Lung (tissue), 12 donors: Measurements from ENCODE around the gene NPNT. TPM values are rescaled to one million over a fixed set of nuclear protein-coding genes. Genes with fewer than 3 reads are reported as not detected.
"Not testable (repeated sequence)": the region's sequence is repeated elsewhere in the genome, so short reads cannot be mapped to it uniquely, and the experiment has no call there.

ENCODE experiments used
- ATAC-seq: fragments of 200-7000 bp; cut with Tn5 transposase; one replicate; pipeline ENCODE4 v1.9.1; 2020; ENCODE audit warnings: moderate number of reproducible peaks; ENCODE audit not compliant: insufficient read depth, low FRiP score
- DNase-seq, 3 donors: peaks; one replicate each; pipeline ENCODE4 v3.0.0-alpha.2; 2013 to 2017
- H3K27ac ChIP-seq, 2 donors: one replicate each; pipeline ENCODE4 v1.5.1; 2013; ENCODE audit warnings: mild to moderate bottlenecking in 2 of 2, moderate library complexity in 2 of 2, control low read depth in 1 of 2, inconsistent platforms in 1 of 2, low read depth in 1 of 2, low read length in 1 of 2
- H3K27me3 ChIP-seq, 3 donors: one replicate each; pipeline ENCODE4 v1.5.1; 2013; ENCODE audit warnings: low read length in 2 of 3; ENCODE audit not compliant: control insufficient read depth in 3 of 3, insufficient read depth in 3 of 3
- H3K36me3 ChIP-seq, 4 donors: one replicate each; pipeline ENCODE4 v1.5.1; 2013; ENCODE audit warnings: low read length in 4 of 4, mild to moderate bottlenecking in 1 of 4, moderate library complexity in 1 of 4; ENCODE audit not compliant: control insufficient read depth in 4 of 4, insufficient read depth in 4 of 4
- H3K4me1 ChIP-seq, 5 donors: one replicate each; pipeline ENCODE4 v1.5.1; 2013; ENCODE audit warnings: low read length in 5 of 5, mild to moderate bottlenecking in 2 of 5, moderate library complexity in 1 of 5; ENCODE audit not compliant: control insufficient read depth in 5 of 5, insufficient read depth in 5 of 5
- H3K4me3 ChIP-seq: one replicate; pipeline ENCODE4 v1.5.1; 2013; ENCODE audit warnings: mild to moderate bottlenecking, control low read depth, moderate library complexity
- H3K9ac ChIP-seq, 2 donors: one replicate each; pipeline ENCODE4 v1.5.1; 2013; ENCODE audit warnings: low read length in 2 of 2, control low read depth in 1 of 2; ENCODE audit not compliant: insufficient read depth in 1 of 2
- H3K9me3 ChIP-seq, 4 donors: one replicate each; pipeline ENCODE4 v1.5.1; 2013; ENCODE audit warnings: low read length in 3 of 4, mild to moderate bottlenecking in 1 of 4, moderate library complexity in 1 of 4; ENCODE audit not compliant: control insufficient read depth in 4 of 4, insufficient read depth in 3 of 4
- CTCF ChIP-seq: IDR thresholded peaks from 2 replicates; pipeline ENCODE4 v1.5.1; 2012; ENCODE audit warnings: mild to moderate bottlenecking; ENCODE audit errors: control extremely low read depth, extremely low read depth
- WGBS, 2 donors: extraction: QIAGEN DNeasy Blood & Tissue Kit; methylation state at CpG; one replicate each; pipeline ENCODE4 v1.1.7; 2013; 5-methylcytosine and 5-hydroxymethylcytosine counted together
- polyA plus RNA-seq, 2 donors: library from polyadenylated mRNA; stranded (reverse); fragments of 200-250 nt; gene quantifications; one replicate each; pipeline ENCODE4 v1.2.1, GENCODE V29; 2013
- total RNA-seq, 2 donors: library from RNA; depleted of rRNA in 1 of 2; stranded (reverse); fragments of >200 nt in 1 of 2; gene quantifications; one replicate each; pipeline ENCODE4 v1.2.1, GENCODE V29; 2014 to 2021
- donor health status: control.
- donor health status: control.
- donor health status: Bipolar disorder and iron deficiency.
- donor health status: healthy.
- donor health status: DM: yes; HTN: yes; CAD: no.

NPNT gene
- total and polyA plus RNA-seq, 4 donors = 41.0 to 160 (median 150) TPM

DNA sequence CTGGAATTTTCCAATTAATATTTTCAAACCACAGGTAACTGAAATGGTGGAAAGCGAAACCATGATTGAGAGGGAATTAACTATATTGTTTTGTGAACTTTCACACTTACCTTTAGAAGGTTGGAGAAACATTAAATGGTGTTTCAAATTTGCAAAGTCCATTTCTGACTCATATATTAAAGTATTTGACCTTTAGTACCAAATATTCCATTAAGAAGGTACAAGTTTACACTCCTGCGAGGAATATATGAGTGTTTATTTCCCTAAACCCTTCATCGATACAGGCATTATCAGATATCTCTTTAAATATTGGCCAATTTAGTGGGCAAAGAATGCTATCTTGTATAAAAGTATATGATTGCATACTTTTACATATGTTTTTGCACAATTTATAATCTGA, 44.1 kb upstream of the NPNT start:
- WGBS, 2 donors = 88 to 97% methylated on average over 3 of the region's 3 CpGs
- Histone ChIP-seq H3K4me1 (no peaks in the 10 kb centered on the region), H3K4me3 (no peak overlapping the region), H3K27me3 (no peaks in the 10 kb centered on the region), H3K27ac (no peak overlapping the region), H3K9ac (no peak overlapping the region), H3K9me3 (peaks cover 0 to 4% (median 0%) of the 10 kb centered on the region in 4 donors), H3K36me3 (no peaks in the 10 kb centered on the region)
- ATAC-seq = no peak
- no peak for TF ChIP-seq CTCF
- DNase-seq = no peak

DNA sequence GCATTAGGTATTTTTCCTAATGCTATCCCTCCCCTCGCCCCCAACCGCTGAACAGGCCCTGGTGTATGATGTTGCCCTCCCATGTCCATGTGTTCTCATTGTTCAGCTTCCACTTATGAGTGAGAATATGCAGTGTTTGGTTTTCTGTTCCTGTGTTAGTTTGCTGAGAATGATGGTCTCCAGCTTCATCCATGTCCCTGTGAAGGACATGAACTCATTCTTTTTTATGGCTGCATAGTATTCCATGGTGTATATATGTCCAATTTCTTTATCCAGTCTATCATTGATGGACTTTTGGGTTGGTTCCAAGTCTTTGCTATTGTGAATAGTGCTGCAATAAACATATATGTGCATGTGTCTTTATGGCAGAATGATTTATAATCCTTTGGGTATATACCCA, 43.0 kb upstream of the NPNT start:
- not testable (repeated sequence) for H3K36me3 ChIP-seq, DNase-seq, H3K4me1 ChIP-seq, H3K9ac ChIP-seq, H3K4me3 ChIP-seq, ATAC-seq, H3K27me3 ChIP-seq, H3K27ac ChIP-seq, H3K9me3 ChIP-seq
- WGBS, 2 donors = 94 to 98% methylated on average over 2 of the region's 2 CpGs

GRCh38 chr4:105858466-105859040, 36.7 kb upstream of the NPNT start:
- H3K36me3 ChIP-seq = no peaks in the 10 kb centered on the region
- H3K4me1 ChIP-seq = no peaks in the 10 kb centered on the region
- TF ChIP-seq CTCF = no peak
- 94 to 96% methylated on average over 10 of the region's 10 CpGs for WGBS, 2 donors
- H3K27ac ChIP-seq = no peak overlapping the region
- DNase-seq (no peak), ATAC-seq (no peak)
- H3K9ac ChIP-seq = no peak overlapping the region
- no peaks in the 10 kb centered on the region for H3K27me3 ChIP-seq
- no peak overlapping the region for H3K4me3 ChIP-seq
- peaks cover 0 to 7% (median 2%) of the 10 kb centered on the region in 4 donors for H3K9me3 ChIP-seq

DNA sequence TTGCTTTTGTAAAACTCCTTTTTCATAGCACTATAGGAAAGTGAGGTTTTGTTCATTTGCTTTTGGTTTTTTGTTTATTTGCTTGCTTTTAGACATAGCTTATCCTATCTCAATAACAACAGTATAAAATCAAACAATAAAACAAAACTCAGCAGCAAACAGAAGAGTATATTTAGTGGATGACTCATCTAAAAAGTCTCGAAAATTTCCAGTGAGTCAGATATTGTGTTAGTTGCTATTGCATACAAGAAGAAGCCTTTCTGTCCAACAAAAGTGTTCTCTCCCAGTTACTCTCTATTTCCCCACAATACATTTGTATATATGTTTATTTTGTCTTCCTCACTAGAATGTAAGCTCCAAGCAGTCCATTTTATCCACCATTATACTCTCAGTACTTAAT, 36.0 kb upstream of the NPNT start:
- no peak for DNase-seq
- H3K9ac ChIP-seq = no peak overlapping the region
- H3K27ac ChIP-seq = no peak overlapping the region
- no peaks in the 10 kb centered on the region for H3K4me1 ChIP-seq
- no peaks in the 10 kb centered on the region for H3K27me3 ChIP-seq
- peaks cover 0 to 7% (median 2%) of the 10 kb centered on the region in 4 donors for H3K9me3 ChIP-seq
- ATAC-seq = no peak
- H3K36me3 ChIP-seq = no peaks in the 10 kb centered on the region
- WGBS, 2 donors = 37 to 74% methylated on average over 1 of the region's 1 CpG
- TF ChIP-seq CTCF = no peak
- H3K4me3 ChIP-seq = no peak overlapping the region
